Suprapubic skin (tissue), 4 donors: Measurements from ENCODE around the gene XXYLT1. TPM values are rescaled to one million over a fixed set of nuclear protein-coding genes. Genes with fewer than 3 reads are reported as not detected.

Source experiments
- DNase-seq, 2 donors: peaks; one replicate each; pipeline ENCODE4 v3.0.0-alpha.2; 2019; ENCODE audit warnings: low spot score in 2 of 2
- H3K27ac ChIP-seq: fragments of 200-600 bp; sonication (generic); one replicate; pipeline ENCODE4 v1.5.1; 2019
- H3K27me3 ChIP-seq: fragments of 200-600 bp; sonication (generic); one replicate; pipeline ENCODE4 v1.5.1; 2019
- H3K36me3 ChIP-seq: fragments of 200-600 bp; sonication (generic); one replicate; pipeline ENCODE4 v1.5.1; 2019
- H3K4me1 ChIP-seq: fragments of 200-600 bp; sonication (generic); one replicate; pipeline ENCODE4 v1.5.1; 2019
- H3K4me3 ChIP-seq: fragments of 200-600 bp; sonication (generic); one replicate; pipeline ENCODE4 v1.5.1; 2019; ENCODE audit warnings: mild to moderate bottlenecking
- H3K9me3 ChIP-seq: fragments of 200-600 bp; sonication (generic); one replicate; pipeline ENCODE4 v1.5.1; 2019
- EP300 ChIP-seq: sonication (generic); formaldehyde crosslinking; IDR thresholded peaks from one replicate; pipeline ENCODE4 v1.6.1; 2017; ENCODE audit warnings: antibody characterized with exemption
- POLR2A ChIP-seq, 2 donors: fragments of 450-650 bp; IDR thresholded peaks; one replicate each; pipeline ENCODE4 v1.6.1; 2017; ENCODE audit warnings: antibody characterized with exemption in 2 of 2, mild to moderate bottlenecking in 2 of 2, moderate library complexity in 2 of 2
- POLR2AphosphoS5 ChIP-seq, 3 donors: sonication (generic); formaldehyde crosslinking; IDR thresholded peaks; one replicate each; pipeline ENCODE4 v1.6.1; 2017; ENCODE audit warnings: antibody characterized with exemption in 3 of 3
- WGBS: methylation state at CpG from one replicate; pipeline ENCODE4 v1.1.5; 2018; 5-methylcytosine and 5-hydroxymethylcytosine counted together
- total RNA-seq, 4 donors: library from RNA; depleted of rRNA; stranded (reverse); fragments of >200 nt; gene quantifications; one replicate each; pipeline ENCODE4 v1.1.0, GENCODE V29; 2016
- TF ChIP-seq, protein P1 (sequence below), 2 donors: fragments of 200-600 bp in 1 of 2; fragments of 450-650 bp in 1 of 2; sonication (generic) in 1 of 2; IDR thresholded peaks; one replicate each; pipeline ENCODE4 v1.5.1; 2016 to 2019; ENCODE audit warnings: antibody characterized with exemption in 2 of 2, mild to moderate bottlenecking in 1 of 2, moderate library complexity in 1 of 2

Gene XXYLT1
- total RNA-seq, 4 donors from 2014 or later: 8.0 to 19.4 (median 13.2) TPM

DNA sequence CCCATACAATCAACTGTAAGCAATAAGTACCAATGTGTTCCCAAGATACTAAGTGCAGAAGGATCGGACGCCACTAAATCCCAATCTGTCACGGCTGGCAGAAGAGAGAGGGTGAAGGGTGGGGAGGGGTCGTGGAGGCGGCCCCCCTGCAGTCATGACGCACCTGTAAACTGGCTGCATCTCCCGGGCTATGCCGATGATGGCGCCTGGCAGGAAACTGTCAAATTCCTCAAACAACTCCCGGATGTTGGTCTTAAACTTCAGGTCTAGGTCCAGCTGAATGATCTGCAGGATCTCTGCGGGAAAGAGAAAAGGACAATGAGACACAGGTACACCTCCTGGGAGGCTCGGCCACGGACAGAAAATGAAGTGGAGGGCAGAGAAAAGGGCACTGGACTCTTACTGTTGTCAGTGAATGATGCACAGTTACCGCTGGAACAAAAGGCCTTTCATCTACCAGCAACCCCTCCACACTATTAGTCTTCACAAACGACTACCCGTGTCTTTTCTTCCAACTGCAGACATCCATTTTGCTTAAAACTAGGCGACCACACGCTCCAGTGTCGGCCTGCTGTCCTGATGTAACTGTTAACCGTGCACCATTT, 114.6 kb downstream of the XXYLT1 start:
- H3K9me3 ChIP-seq: no peaks in the 10 kb centered on the region
- 88% methylated on average over 20 of the region's 20 CpGs for WGBS
- no peak overlapping the region for H3K4me3 ChIP-seq
- H3K36me3 ChIP-seq: no peaks in the 10 kb centered on the region
- peaks cover 78% of the 10 kb centered on the region for H3K4me1 ChIP-seq
- no peaks in the 10 kb centered on the region for H3K27me3 ChIP-seq
- TF ChIP-seq EP300: no peak
- no peak for TF ChIP-seq POLR2AphosphoS5 (IDR thresholded peaks at IDR 0.05)
- TF ChIP-seq POLR2A (IDR thresholded peaks at IDR 0.05): no peak
- TF ChIP-seq, protein P1, sequence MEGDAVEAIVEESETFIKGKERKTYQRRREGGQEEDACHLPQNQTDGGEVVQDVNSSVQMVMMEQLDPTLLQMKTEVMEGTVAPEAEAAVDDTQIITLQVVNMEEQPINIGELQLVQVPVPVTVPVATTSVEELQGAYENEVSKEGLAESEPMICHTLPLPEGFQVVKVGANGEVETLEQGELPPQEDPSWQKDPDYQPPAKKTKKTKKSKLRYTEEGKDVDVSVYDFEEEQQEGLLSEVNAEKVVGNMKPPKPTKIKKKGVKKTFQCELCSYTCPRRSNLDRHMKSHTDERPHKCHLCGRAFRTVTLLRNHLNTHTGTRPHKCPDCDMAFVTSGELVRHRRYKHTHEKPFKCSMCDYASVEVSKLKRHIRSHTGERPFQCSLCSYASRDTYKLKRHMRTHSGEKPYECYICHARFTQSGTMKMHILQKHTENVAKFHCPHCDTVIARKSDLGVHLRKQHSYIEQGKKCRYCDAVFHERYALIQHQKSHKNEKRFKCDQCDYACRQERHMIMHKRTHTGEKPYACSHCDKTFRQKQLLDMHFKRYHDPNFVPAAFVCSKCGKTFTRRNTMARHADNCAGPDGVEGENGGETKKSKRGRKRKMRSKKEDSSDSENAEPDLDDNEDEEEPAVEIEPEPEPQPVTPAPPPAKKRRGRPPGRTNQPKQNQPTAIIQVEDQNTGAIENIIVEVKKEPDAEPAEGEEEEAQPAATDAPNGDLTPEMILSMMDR (IDR thresholded peaks at IDR 0.05): no peak
- no peak overlapping the region for H3K27ac ChIP-seq
- DNase-seq: no peak

DNA sequence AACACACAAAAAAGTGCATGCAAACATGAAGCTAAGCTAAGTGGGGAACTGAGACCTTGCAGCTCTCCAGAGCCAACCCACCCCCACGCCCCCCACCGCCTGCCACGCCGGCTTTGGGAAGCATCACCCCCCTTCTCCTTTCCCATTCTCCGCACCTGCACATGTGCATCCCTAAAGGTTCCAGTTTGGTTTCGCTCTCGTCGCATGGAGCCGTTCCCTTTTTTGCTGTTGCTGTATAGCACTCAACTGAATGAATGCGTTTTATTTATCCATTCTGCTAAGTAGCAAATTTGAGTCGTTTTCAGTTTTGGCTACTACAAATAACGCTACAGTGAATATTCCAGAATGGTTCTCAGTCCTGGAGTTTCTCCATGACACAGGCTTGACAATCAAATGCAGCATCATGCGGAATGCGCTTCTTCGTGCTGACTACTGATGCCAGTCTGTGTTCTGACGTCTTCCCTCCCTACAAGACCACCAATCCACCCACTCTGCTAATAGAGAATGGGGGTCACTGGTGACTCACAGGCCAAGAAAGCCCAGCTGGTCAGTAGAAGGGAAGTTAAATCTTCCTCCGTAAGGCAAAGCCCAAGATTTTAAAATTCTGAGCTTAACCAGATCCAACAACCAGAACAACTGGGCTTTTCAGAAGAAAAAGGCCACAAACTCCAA, 115.3 kb downstream of the XXYLT1 start:
- H3K27me3 ChIP-seq: no peaks in the 10 kb centered on the region
- H3K9me3 ChIP-seq: no peaks in the 10 kb centered on the region
- TF ChIP-seq EP300: no peak
- TF ChIP-seq, protein P1 (IDR thresholded peaks at IDR 0.05): no peak
- TF ChIP-seq POLR2A (IDR thresholded peaks at IDR 0.05): no peak
- no peak for TF ChIP-seq POLR2AphosphoS5 (IDR thresholded peaks at IDR 0.05)
- peak overlapping the region; percentile 64 for H3K27ac ChIP-seq
- DNase-seq: no peak
- no peaks in the 10 kb centered on the region for H3K36me3 ChIP-seq
- no peak overlapping the region for H3K4me3 ChIP-seq
- WGBS: 79% methylated on average over 17 of the region's 17 CpGs
- H3K4me1 ChIP-seq: peaks cover 78% of the 10 kb centered on the region

DNA sequence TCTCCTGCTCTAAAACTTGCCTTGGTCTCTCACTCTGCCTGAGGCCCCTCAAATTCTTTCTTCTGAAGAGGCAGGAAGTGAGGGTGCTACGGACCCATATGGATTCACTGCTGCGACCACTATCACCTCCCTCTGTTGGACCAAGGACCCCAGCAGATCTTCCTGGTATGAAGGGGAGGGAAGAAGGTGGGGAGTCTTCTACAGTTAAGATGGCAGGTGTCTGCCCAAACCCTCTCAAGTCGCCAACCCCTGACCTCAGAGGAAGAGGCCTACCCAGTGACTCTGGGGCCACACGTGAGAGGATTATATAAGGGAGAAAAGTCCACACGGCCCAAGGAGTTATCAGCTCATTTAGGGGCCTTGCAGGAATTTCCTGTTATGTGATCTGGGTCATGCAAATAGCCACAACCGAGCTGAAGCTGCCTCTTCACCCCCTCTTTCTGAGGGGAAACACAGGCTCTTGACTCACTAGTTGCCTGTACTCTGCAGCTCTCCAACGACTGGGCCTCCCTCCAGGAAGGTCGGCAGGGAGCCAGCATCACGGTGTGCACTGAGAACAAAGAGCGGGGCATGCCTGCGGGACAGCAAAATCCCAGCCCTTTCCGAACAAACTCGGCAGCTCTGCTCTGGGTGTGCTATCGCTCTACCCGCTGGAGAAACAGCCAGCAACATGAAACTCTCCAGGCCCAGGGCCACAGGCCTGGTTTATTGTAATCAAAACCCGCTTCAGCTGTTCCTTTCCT, 116.0 kb downstream of the XXYLT1 start:
- Histone ChIP-seq H3K9me3 (no peaks in the 10 kb centered on the region), H3K27me3 (no peaks in the 10 kb centered on the region), H3K4me1 (peaks cover 78% of the 10 kb centered on the region), H3K36me3 (no peaks in the 10 kb centered on the region), H3K27ac (peak overlapping the region; percentile 64), H3K4me3 (no peak overlapping the region)
- 27% methylated on average over 15 of the region's 16 CpGs for WGBS
- TF ChIP-seq POLR2AphosphoS5 (IDR thresholded peaks at IDR 0.05): peak in 2 of 3 donors; percentile 25 to 39
- TF ChIP-seq, protein P1 (IDR thresholded peaks at IDR 0.05): no peak
- DNase-seq: peak in 1 of 2 donors; percentile 84

DNA sequence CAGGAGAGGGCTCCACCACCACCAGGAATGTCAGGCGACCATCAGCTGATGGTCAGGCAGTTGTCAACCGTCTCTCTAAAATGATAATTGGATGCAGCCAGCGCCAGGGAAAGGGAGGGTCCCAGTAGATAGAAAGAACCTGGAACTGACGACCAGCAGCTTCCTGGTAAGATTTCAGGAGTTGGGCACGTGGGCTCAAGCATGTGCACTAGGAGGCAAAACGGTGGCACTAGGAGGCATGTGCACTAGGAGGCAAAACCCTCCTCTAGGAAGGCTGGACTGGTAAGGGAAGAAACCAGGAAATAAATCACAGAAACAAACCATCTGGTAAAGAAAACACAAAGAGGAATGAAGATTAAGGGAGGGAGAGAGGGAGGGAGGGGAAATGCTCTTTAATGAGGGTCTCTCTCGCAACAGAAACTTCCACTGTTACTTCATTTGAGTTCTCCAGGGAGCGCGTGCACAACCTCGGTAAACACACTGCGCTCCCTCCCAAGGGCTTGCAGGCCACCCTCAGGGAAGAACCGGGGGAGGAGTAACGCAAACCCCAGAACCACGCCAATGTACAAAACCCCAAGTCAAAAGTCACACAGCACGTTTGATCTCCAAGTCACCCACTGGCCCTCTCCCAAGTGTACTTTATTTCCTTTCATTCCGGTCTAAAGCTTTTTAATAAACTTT, 116.7 kb downstream of the XXYLT1 start:
- no peak overlapping the region for H3K4me3 ChIP-seq
- TF ChIP-seq EP300 (no peak), POLR2AphosphoS5 (IDR thresholded peaks at IDR 0.05) (no peak), POLR2A (IDR thresholded peaks at IDR 0.05) (no peak)
- TF ChIP-seq, protein P1 (IDR thresholded peaks at IDR 0.05): no peak
- H3K27me3 ChIP-seq: no peaks in the 10 kb centered on the region
- DNase-seq: no peak
- no peaks in the 10 kb centered on the region for H3K36me3 ChIP-seq
- H3K4me1 ChIP-seq: peaks cover 78% of the 10 kb centered on the region
- no peaks in the 10 kb centered on the region for H3K9me3 ChIP-seq
- 41% methylated on average over 16 of the region's 16 CpGs for WGBS
- H3K27ac ChIP-seq: peak overlapping the region; percentile 64
